Naive thymus-derived CD4-positive, alpha-beta T cell (primary cell): ENCODE data around the gene GNAL. TPM values are rescaled to one million over a fixed set of nuclear protein-coding genes. Genes with fewer than 3 reads are reported as not detected.
"Not testable (repeated sequence)": the region's sequence is repeated elsewhere in the genome, so short reads cannot be mapped to it uniquely, and the experiment has no call there.

Experiments used
- ATAC-seq: fragments of 150-1000 bp; cut with Tn5 transposase; 2 replicates; pipeline ENCODE4 v1.10.0; 2021; ENCODE audit warnings: mild to moderate bottlenecking, moderate library complexity
- CTCF ChIA-PET: fragments of 350-600 bp; sonication (Branson Sonifier 250); formaldehyde crosslinking; loops from one replicate; lab custom pipeline; 2021; ENCODE audit warnings: antibody characterized with exemption; lab: Charles Lee
- POLR2A ChIA-PET: fragments of 350-600 bp; sonication (Branson Sonifier 250); formaldehyde crosslinking; loops from one replicate; lab custom pipeline; 2021; ENCODE audit warnings: antibody characterized with exemption, inconsistent platforms; lab: Charles Lee
- DNase-seq, 9 donors: peaks; one replicate each; pipeline versions ENCODE4 v3.0.0 to v3.0.0-alpha.2; 2020 to 2022; ENCODE audit warnings: mixed read lengths in 1 of 9
- H3K27ac ChIP-seq: one replicate; pipeline ENCODE4 v1.7.0; 2013; ENCODE audit warnings: mild to moderate bottlenecking, low read depth, low read length, moderate library complexity
- H3K27me3 ChIP-seq, 2 donors: one replicate each; pipeline ENCODE4 v1.7.0; 2013; ENCODE audit warnings: low read length in 2 of 2, mild to moderate bottlenecking in 2 of 2, moderate library complexity in 2 of 2; ENCODE audit not compliant: control insufficient read depth in 2 of 2, insufficient read depth in 2 of 2
- H3K36me3 ChIP-seq, 3 experiments: 1 replicate in 2 of 3; 2 replicates in 1 of 3; pipeline ENCODE4 v1.7.0; 2013; ENCODE audit warnings: low read length in 3 of 3, mild to moderate bottlenecking in 3 of 3, moderate library complexity in 1 of 3; ENCODE audit not compliant: insufficient read depth in 3 of 3, control insufficient read depth in 2 of 3
- H3K4me1 ChIP-seq, 2 donors: one replicate each; pipeline ENCODE4 v1.7.0; 2013; ENCODE audit warnings: low read length in 2 of 2, mild to moderate bottlenecking in 2 of 2, moderate library complexity in 1 of 2; ENCODE audit not compliant: control insufficient read depth in 2 of 2, insufficient read depth in 2 of 2
- H3K4me3 ChIP-seq: 2 replicates; pipeline ENCODE4 v1.7.0; 2013; ENCODE audit warnings: mild to moderate bottlenecking, low read length
- H3K9me3 ChIP-seq, 3 experiments: 1 replicate in 2 of 3; 2 replicates in 1 of 3; pipeline ENCODE4 v1.7.0; 2013; ENCODE audit warnings: low read length in 3 of 3; ENCODE audit not compliant: control insufficient read depth in 2 of 3
- H3K27ac Mint-ChIP-seq, 9 donors: one replicate each; pipeline ENCODE4 v1.8.0; 2020 to 2022; ENCODE audit warnings: mixed read lengths in 9 of 9, mild to moderate bottlenecking in 8 of 9, moderate library complexity in 5 of 9, inconsistent platforms in 2 of 9
- H3K27me3 Mint-ChIP-seq, 5 donors: one replicate each; pipeline ENCODE4 v1.8.0; 2021 to 2022; ENCODE audit warnings: mixed read lengths in 5 of 5, mild to moderate bottlenecking in 1 of 5
- H3K36me3 Mint-ChIP-seq, 5 donors: one replicate each; pipeline ENCODE4 v1.8.0; 2020 to 2022; ENCODE audit warnings: mixed read lengths in 5 of 5, mild to moderate bottlenecking in 3 of 5, inconsistent platforms in 1 of 5
- H3K4me1 Mint-ChIP-seq, 7 donors: one replicate each; pipeline ENCODE4 v1.8.0; 2020 to 2022; ENCODE audit warnings: mixed read lengths in 7 of 7, mild to moderate bottlenecking in 3 of 7, inconsistent platforms in 1 of 7
- H3K4me3 Mint-ChIP-seq, 10 donors: one replicate each; pipeline ENCODE4 v1.8.0; 2020 to 2022; ENCODE audit warnings: mild to moderate bottlenecking in 10 of 10, mixed read lengths in 10 of 10, moderate library complexity in 6 of 10, inconsistent platforms in 2 of 10
- H3K9me3 Mint-ChIP-seq, 11 donors: one replicate each; pipeline ENCODE4 v1.8.0; 2020 to 2022; ENCODE audit warnings: mixed read lengths in 11 of 11, mild to moderate bottlenecking in 4 of 11, inconsistent platforms in 1 of 11, moderate library complexity in 1 of 11
- intact Hi-C, 2 donors: fragments of 100-400 bp; cut with micrococcal nuclease; formaldehyde crosslinking; loops; one replicate each; pipeline ENCODE4 v1.15.1; 2023
- polyA plus RNA-seq, 2 donors: library from polyadenylated mRNA; unstranded; fragments of 300-500 nt; fragmentation: Illumina TruSeq; gene quantifications; one replicate each; pipeline ENCODE4 v1.2.3, GENCODE V29; 2021
- total RNA-seq, 6 experiments: library from RNA in 5 of 6; stranded (reverse) in 5 of 6; gene quantifications; 1 replicate in 5 of 6; 2 replicates in 1 of 6; pipeline ENCODE4 v1.2.3 and lab custom pipeline; 2021 to 2026

The GNAL gene
- total RNA-seq (1 to 10 TPM in 1 of 5 experiments, under 1 TPM in 4; 0.62 to 1.4 (median 0.80) TPM), polyA plus RNA-seq (under 1 TPM; 0.09 TPM), total RNA-seq (lab: John Stamatoyannopoulos, UW) (2.4 reads per million, percentile 12 among the genes with 10 or more reads in this experiment)

DNA sequence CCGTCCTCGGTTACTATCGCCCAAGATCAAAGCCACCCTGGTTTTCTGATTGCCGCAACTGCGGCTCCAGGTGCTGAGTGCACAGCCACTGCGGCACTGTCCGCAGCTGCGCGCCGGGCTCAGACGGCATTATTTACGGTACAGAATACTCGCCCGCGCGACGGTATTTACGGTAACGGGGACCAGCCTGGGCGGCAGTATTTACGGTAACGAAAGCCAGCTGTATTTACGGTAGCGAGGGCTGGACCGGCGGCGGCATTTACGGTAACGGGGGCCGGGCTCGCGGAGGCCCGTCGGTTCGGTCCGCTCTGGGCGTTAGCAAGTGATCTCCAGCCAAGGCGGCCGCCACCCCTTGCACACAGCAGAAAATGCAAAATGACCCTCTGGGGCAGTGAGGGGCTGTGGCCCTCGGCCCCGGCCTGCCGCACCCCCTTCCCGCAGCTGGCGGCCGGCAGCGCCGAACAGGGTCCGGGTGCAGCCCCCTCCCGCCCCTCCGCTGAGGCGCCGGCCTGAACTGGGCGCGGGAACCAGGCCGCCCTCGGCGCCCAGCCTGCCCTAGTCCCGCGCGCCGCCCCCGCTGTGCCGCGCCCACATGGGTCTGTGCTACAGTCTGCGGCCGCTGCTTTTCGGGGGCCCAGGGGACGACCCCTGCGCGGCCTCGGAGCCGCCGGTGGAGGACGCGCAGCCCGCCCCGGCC lies at the start of gene GNAL:
TSS of gene GNAL (plus strand) at position 293 of the 697 bp plus-strand sequence. CDS start at position 593, 300 bp downstream.
- intact Hi-C loops: no loop called here
- POLR2A ChIA-PET: no interaction called here
- Histone ChIP-seq H3K4me1 (no peaks in the 10 kb centered on the region), H3K27ac (no peak within 1 kb of the TSS), H3K4me3 (peak within 1 kb of the TSS; percentile 35), H3K36me3 (no peaks in the 10 kb centered on the region), H3K9me3 (no peaks in the 10 kb centered on the region), H3K27me3 (peaks cover 4 to 6% of the 10 kb centered on the region in 2 donors)
- peak in 8 of 9 donors; percentile 8 to 61 (median 23) for DNase-seq
- peak within 1 kb of the TSS; percentile 68 to 81 (median 78) for H3K4me3 Mint-ChIP-seq
- H3K36me3 Mint-ChIP-seq: peaks cover 0 to 8% (median 0%) of the 10 kb centered on the region in 5 donors
- no peak within 1 kb of the TSS for H3K27ac Mint-ChIP-seq
- ATAC-seq: peak; percentile 72
- H3K4me1 Mint-ChIP-seq: peaks cover 6 to 12% (median 8%) of the 10 kb centered on the region in 7 donors
- CTCF ChIA-PET: no interaction called here
- peaks cover 0 to 27% (median 10%) of the 10 kb centered on the region in 11 donors for H3K9me3 Mint-ChIP-seq
- peaks cover 43 to 56% (median 53%) of the 10 kb centered on the region in 5 donors for H3K27me3 Mint-ChIP-seq

DNA sequence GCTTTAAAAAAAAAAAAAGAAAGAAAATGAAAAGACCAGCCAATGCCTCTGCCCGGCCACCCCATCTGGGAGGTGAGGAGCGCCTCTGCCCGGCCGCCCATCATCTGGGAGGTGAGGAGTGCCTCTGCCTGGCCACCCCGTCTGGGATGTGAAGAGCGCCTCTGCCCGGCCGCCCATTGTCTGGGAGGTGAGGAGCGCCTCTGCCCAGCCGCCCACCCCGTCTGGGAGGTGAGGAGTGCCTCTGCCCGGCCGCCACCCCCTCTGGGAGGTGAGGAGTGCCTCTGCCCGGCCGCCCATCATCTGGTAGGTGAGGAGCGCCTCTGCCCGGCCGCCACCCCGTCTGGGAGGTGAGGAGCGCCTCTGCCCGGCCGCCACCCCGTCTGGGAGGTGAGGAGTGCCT lies 41.8 kb upstream of the GNAL start:
- H3K36me3 Mint-ChIP-seq, H3K9me3 ChIP-seq, H3K4me1 Mint-ChIP-seq, H3K4me3 Mint-ChIP-seq, CTCF ChIA-PET, intact Hi-C loops, ATAC-seq, H3K27me3 ChIP-seq, H3K36me3 ChIP-seq, H3K4me1 ChIP-seq, POLR2A ChIA-PET, H3K27ac Mint-ChIP-seq, H3K4me3 ChIP-seq, DNase-seq, H3K27ac ChIP-seq: not testable (repeated sequence)
- H3K27me3 Mint-ChIP-seq: peaks cover 3 to 21% (median 11%) of the 10 kb centered on the region in 5 donors
- peaks cover 0 to 28% (median 4%) of the 10 kb centered on the region in 11 donors for H3K9me3 Mint-ChIP-seq

DNA sequence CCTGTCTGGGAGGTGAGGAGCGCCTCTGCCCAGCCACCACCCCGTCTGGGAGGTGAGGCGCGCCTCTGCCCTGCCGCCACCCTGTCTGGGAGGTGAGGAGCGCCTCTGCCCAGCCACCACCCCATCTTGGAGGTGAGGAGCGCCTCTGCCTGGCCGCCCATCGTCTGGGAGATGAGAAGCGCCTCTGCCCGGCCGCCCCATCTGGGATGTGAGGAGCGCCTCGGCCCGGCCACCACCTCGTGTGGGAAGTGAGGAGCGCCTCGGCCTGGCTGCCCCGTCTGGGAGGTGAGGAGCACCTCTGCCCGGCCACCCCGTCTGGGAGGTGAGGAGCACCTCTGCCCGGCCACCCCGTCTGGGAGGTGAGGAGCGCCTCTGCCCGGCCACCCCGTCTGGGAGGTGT lies 41.3 kb upstream of the GNAL start:
- DNase-seq, H3K27me3 ChIP-seq, POLR2A ChIA-PET, H3K4me1 ChIP-seq, H3K4me3 ChIP-seq, H3K4me3 Mint-ChIP-seq, CTCF ChIA-PET, intact Hi-C loops, H3K36me3 Mint-ChIP-seq, ATAC-seq, H3K27ac Mint-ChIP-seq, H3K36me3 ChIP-seq, H3K4me1 Mint-ChIP-seq, H3K9me3 ChIP-seq, H3K27ac ChIP-seq: not testable (repeated sequence)
- Mint-ChIP-seq H3K9me3 (peaks cover 0 to 28% (median 4%) of the 10 kb centered on the region in 11 donors), H3K27me3 (peaks cover 3 to 21% (median 11%) of the 10 kb centered on the region in 5 donors)

DNA sequence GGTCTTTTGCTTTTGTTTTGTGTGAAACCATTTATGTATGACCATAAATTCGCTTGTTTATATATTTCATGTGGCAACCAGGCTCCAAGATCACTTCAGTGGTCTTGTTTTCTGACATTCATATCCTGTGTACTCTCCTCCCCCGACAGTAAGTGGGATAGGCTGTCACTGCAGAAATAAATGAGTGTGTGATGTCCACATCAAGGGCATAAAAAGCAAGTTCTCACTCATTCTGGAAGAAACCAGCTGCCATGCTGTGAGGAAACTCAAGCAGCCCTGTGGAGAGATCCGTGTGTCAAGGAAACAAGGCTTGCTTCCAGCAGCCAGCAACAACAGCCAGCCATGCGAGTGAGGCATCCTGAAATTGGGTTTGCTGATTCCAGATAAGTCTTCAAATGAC lies 39.2 kb upstream of the GNAL start:
- H3K9me3 Mint-ChIP-seq: peaks cover 0 to 28% (median 4%) of the 10 kb centered on the region in 11 donors
- peaks cover 0 to 5% (median 0%) of the 10 kb centered on the region in 5 donors for H3K36me3 Mint-ChIP-seq
- POLR2A ChIA-PET: no interaction called here
- Histone ChIP-seq H3K4me3 (no peak overlapping the region), H3K4me1 (no peaks in the 10 kb centered on the region), H3K9me3 (no peaks in the 10 kb centered on the region), H3K27me3 (no peaks in the 10 kb centered on the region), H3K27ac (no peak overlapping the region), H3K36me3 (no peaks in the 10 kb centered on the region)
- ATAC-seq: no peak
- peaks cover 14 to 39% (median 29%) of the 10 kb centered on the region in 5 donors for H3K27me3 Mint-ChIP-seq
- no peak for DNase-seq
- H3K4me1 Mint-ChIP-seq: no peaks in the 10 kb centered on the region
- no peak overlapping the region for H3K4me3 Mint-ChIP-seq
- CTCF ChIA-PET: no interaction called here
- no peak overlapping the region for H3K27ac Mint-ChIP-seq
- intact Hi-C loops: no loop called here

DNA sequence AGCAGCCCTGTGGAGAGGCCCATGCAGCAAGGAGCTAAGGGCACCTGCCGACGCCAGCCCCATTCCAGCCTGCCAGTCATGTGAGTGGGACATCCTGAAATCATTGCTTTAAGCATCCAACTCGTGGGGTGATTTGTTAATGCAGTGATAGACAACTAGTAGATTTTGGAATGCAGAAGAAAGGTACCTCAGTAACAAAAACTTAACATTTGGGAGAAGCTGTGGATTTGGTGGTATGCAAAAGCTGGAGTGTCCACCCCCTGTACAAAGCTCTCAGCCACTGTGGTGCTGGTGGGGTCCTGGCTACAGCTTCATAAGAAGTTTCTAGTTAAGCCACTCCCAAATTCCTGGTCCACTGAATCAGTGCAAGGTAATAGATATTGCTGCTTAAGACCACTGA lies 37.2 kb upstream of the GNAL start:
- intact Hi-C loops: no loop called here
- H3K4me1 Mint-ChIP-seq: peaks cover 0 to 6% (median 0%) of the 10 kb centered on the region in 7 donors
- peaks cover 21 to 54% (median 38%) of the 10 kb centered on the region in 5 donors for H3K27me3 Mint-ChIP-seq
- ATAC-seq (no peak), DNase-seq (no peak)
- POLR2A ChIA-PET: no interaction called here
- H3K9me3 Mint-ChIP-seq: peaks cover 0 to 26% (median 4%) of the 10 kb centered on the region in 11 donors
- H3K4me3 ChIP-seq: no peak overlapping the region
- H3K27ac ChIP-seq: no peak overlapping the region
- no peaks in the 10 kb centered on the region for H3K9me3 ChIP-seq
- H3K4me3 Mint-ChIP-seq: no peak overlapping the region
- peaks cover 0 to 5% (median 0%) of the 10 kb centered on the region in 5 donors for H3K36me3 Mint-ChIP-seq
- no peaks in the 10 kb centered on the region for H3K36me3 ChIP-seq
- H3K4me1 ChIP-seq: no peaks in the 10 kb centered on the region
- H3K27me3 ChIP-seq: no peaks in the 10 kb centered on the region
- CTCF ChIA-PET: no interaction called here
- no peak overlapping the region for H3K27ac Mint-ChIP-seq

DNA sequence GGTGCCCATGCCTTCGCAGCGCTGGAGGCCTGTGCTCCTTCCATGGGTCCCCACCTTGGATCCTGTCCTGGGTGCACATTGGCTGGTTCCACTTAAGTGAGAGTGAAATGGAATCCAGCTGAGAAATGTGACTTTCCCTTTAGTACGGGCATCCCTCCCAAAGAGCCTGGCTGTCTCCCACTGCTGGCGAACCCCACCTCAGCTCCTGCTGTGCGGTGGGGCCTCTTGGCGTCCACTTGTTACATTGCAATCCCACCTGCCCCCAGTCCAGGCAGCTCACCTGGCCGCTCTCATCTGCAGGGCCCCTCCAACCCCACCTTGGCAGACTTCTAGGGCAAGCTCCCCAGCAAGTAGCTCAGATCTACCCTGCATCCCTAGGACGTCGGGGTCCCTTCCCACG lies 35.5 kb upstream of the GNAL start:
- no peak overlapping the region for H3K27ac Mint-ChIP-seq
- Histone ChIP-seq H3K27me3 (no peaks in the 10 kb centered on the region), H3K9me3 (no peaks in the 10 kb centered on the region), H3K36me3 (no peaks in the 10 kb centered on the region), H3K27ac (no peak overlapping the region), H3K4me1 (no peaks in the 10 kb centered on the region), H3K4me3 (no peak overlapping the region)
- peaks cover 30 to 62% (median 47%) of the 10 kb centered on the region in 5 donors for H3K27me3 Mint-ChIP-seq
- CTCF ChIA-PET: no interaction called here
- peaks cover 0 to 5% (median 0%) of the 10 kb centered on the region in 5 donors for H3K36me3 Mint-ChIP-seq
- H3K4me3 Mint-ChIP-seq: no peak overlapping the region
- intact Hi-C loops: no loop called here
- peaks cover 0 to 23% (median 4%) of the 10 kb centered on the region in 11 donors for H3K9me3 Mint-ChIP-seq
- no peak for ATAC-seq
- DNase-seq: no peak
- POLR2A ChIA-PET: no interaction called here
- peaks cover 0 to 6% (median 0%) of the 10 kb centered on the region in 7 donors for H3K4me1 Mint-ChIP-seq
